HG03521 (cell line): Measurements from ENCODE around the gene PDZD2.
"Not testable (repeated sequence)": the region's sequence is repeated elsewhere in the genome, so short reads cannot be mapped to it uniquely, and the experiment has no call there.

Experiments used
- ATAC-seq: cut with Tn5 transposase; IDR thresholded peaks from one replicate; pipeline ENCODE4 v1.9.1; 2021; ENCODE audit warnings: mild to moderate bottlenecking, moderate library complexity; ENCODE audit not compliant: unreplicated experiment

Gene PDZD2

GRCh38 chr5:32027093-32027716 is 388.3 kb downstream of the PDZD2 start:
- no peak for ATAC-seq

- ATAC-seq, result no peak
These were observed 389.0 kb downstream of the PDZD2 start for GRCh38 chr5:32027717-32028458.

- no peak for ATAC-seq
These were observed 390.3 kb downstream of the PDZD2 start for GRCh38 chr5:32029261-32029660.

GRCh38 chr5:32029781-32030180 is 390.9 kb downstream of the PDZD2 start:
- no peak for ATAC-seq

GRCh38 chr5:32030222-32030621 is 391.3 kb downstream of the PDZD2 start:
- no peak for ATAC-seq

- ATAC-seq, result no peak
These were observed 391.8 kb downstream of the PDZD2 start for GRCh38 chr5:32030686-32031085.

GRCh38 chr5:32031089-32031488 is 392.2 kb downstream of the PDZD2 start:
- ATAC-seq, result no peak

GRCh38 chr5:32038523-32038922 is 399.6 kb downstream of the PDZD2 start:
- no peak for ATAC-seq

- ATAC-seq, result not testable (repeated sequence)
These were observed 400.2 kb downstream of the PDZD2 start for GRCh38 chr5:32039133-32039532.

- not testable (repeated sequence) for ATAC-seq
These were observed 400.7 kb downstream of the PDZD2 start for GRCh38 chr5:32039601-32040000.

GRCh38 chr5:32040181-32040695 is 401.3 kb downstream of the PDZD2 start:
- not testable (repeated sequence) for ATAC-seq

GRCh38 chr5:32042551-32042961 is 403.6 kb downstream of the PDZD2 start:
- no peak for ATAC-seq

GRCh38 chr5:32043105-32043504 is 404.2 kb downstream of the PDZD2 start:
- no peak for ATAC-seq

- no peak for ATAC-seq
These were observed 405.5 kb downstream of the PDZD2 start for GRCh38 chr5:32044434-32044833.

GRCh38 chr5:32044939-32045338 is 406.0 kb downstream of the PDZD2 start:
- ATAC-seq, result no peak

GRCh38 chr5:32047056-32047455 is 408.1 kb downstream of the PDZD2 start:
- ATAC-seq, result no peak

GRCh38 chr5:32051796-32052195 is 412.9 kb downstream of the PDZD2 start:
- ATAC-seq, result no peak

- ATAC-seq, result no peak
These were observed 417.2 kb downstream of the PDZD2 start for GRCh38 chr5:32055891-32056866.

- no peak for ATAC-seq
These were observed 418.5 kb downstream of the PDZD2 start for GRCh38 chr5:32057187-32058096.

- no peak for ATAC-seq
These were observed 419.2 kb downstream of the PDZD2 start for GRCh38 chr5:32058101-32058500.
